ENCODE measurements around the gene PRKAB2.
A peak's percentile ranks its signal among the peaks of the same experiment; 100 is the strongest.
"Not testable (repeated sequence)": the region's sequence is repeated elsewhere in the genome, so short reads cannot be mapped to it uniquely, and the experiment has no call there.

Gene PRKAB2

GRCh38 chr1:147171399-147172167 lies 687 bp downstream of the PRKAB2 start:
- DNase-seq: peak; percentile 31

DNA sequence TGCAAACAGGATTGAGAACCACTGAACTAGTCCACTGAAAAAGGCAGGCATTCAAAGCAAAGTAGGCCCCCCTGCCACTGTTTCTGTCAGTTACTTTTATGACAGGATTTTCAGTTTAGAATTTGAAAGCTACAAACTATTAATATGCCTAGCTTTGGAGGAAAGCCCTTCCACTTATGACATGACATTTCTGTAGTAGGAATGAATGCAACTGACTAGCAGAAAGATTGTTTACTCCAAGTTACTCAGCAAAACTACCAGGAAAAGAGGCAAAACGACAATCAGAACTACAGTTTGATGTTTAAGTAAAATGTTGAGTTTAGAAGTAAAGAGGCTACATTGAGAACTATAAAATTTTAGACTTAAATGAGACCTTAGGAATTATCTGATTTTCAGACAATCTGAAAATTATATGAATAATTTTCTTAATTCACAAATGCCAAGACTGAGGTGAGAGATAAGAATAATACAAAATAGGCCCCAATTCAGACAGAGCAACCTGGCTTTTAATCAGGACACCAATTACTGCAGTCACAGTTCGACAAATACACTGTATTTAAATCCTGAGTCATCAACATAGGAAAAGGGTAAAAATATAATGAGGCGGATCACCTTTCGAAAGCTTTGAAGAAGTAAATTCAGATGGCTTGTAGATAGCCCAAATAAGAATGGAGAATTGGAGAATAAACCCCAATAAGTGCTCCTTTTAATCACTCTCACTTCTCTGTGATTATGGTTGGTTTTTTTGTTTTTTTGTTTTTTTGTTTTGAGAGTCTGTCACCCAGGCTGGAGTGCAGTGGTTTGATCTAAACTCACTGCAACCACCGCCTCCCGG lies 2.2 kb downstream of the PRKAB2 start:
- no peak for DNase-seq

DNA sequence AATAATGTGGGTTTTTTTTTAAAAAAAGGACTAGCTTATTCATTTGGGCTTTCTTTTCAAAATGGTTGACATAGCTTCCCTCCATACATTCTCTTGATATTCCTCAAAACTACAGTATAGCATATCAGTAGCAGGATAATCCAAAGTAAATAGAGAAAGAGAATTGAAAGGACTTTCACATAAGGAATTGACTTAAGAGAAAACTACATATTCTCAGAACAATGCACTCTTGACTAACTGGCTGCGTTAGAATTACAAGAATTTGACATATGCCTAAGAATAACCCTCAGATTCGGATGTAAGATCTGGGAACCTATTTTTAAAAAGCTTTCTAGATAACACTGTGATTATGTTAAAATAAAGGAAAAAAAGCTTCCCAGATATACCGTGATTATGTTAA lies 3.1 kb downstream of the PRKAB2 start:
- no peak for DNase-seq

DNA sequence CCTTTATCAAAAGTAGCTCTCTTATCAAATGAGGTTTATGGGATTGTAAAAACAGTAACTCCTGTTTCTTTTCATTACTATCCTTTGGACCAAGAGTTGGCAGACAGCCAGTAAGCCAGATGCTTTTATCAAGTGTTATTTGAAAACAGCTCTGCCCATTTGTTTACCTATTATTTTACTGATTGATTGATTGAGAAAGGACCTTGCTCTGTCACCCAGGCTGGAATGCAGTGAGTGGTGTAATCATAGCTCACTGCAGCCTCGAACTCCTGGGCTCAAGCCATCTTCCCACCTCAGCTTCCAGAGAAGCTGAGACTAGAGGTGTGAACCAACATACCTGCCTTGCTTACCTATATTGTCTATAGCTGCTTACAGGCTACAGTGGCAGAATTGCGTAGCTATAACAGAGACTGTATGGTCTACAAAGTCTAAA lies 3.6 kb downstream of the PRKAB2 start:
- no peak for DNase-seq

DNA sequence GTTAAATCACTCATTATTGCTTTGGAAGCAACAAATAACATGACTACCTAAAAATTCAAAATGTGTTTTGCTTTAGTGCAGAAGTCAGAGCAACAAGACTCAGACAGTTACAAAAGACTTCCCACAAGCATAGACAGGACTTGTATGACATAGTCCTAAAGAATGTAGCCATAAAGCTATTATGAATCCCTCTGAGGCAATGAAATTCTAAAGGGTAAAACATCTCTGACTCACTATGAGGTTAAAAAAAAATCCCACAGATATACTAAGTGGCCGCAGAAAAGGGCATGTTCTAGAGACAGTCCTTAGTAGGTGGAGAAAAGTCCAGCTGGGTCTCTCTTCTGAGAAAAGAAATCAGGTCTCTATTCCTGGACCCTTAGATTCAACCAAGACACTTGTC lies 4.9 kb downstream of the PRKAB2 start:
- DNase-seq: no peak

DNA sequence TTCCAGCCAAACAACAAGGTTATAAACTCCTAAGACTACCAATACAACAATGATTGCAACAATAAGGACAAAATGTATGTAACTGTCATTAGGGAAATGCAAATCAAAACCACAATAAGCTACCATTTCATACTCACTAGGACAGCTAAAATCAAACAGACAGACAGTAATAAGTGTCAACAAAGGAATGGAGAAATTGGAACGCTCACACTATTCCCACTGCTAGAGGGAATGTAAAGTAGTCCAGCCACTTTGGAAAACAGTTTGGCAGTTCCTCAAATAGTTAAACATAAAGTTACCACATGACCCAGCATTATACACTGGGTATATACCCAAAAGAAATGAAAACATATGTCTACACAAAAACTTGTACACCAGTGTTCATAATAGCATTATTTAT lies 9.3 kb downstream of the PRKAB2 start:
- no peak for DNase-seq

DNA sequence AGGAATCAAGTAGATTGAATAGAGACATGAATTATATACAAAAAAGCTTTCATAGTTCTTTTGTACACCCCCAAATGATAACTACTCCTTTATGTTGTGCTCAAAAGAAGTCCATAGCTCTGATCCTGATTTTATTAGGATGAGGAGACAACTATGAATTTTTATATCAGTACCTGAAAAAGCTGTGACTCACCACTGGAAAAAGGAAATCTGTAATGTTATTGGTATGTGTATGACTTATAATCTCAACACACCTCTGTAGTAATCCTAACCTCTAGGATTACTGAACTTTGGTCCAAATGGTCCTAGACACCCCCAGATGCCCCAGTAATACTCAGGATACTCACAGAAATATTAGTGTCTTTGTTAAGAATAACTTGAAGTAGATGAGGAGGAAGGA lies 10.2 kb downstream of the PRKAB2 start:
- DNase-seq: no peak

GRCh38 chr1:147157116-147157515 lies 15.2 kb downstream of the PRKAB2 start:
- not testable (repeated sequence) for DNase-seq

GRCh38 chr1:147156642-147157041 lies 15.6 kb downstream of the PRKAB2 start:
- no peak for DNase-seq

DNA sequence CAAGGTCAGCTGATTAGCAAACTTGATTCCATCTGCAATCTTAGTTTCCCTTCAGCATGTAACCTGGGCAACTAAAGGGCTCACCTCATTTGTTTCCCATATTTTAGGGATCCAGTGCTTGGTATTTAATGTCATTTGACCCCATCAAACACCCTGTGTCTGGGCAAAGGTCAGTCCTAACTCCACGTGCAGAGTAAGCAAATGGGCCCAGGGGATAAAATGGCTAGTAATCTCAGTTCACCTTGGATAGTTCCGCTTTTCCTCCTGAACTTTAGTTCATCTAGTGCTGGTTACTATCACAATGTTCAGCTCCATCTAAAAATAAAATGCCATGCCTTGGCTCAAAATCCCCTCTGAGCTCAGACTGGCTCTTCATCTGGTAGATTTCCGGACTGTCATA lies 19.5 kb downstream of the PRKAB2 start:
- DNase-seq: no peak

DNA sequence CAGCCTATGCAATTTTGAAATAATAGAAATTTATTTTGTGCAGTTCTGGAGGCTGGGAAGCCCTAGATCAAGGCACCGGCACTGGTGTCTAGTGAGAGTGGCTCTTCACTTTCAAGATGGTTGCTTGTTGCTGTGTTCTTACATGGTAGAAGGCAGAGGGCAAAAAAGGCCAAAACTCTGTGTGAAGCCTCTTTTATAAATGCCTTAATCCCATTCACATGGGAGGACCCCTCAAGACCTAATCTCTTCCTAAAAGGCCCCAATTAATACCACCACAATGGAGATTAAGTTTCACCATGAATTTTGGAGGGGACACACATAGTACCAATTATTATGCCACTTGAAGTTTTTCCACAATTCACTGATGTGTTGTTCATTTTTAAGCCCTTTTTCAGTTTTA lies 21.0 kb downstream of the PRKAB2 start:
- DNase-seq: no peak

DNA sequence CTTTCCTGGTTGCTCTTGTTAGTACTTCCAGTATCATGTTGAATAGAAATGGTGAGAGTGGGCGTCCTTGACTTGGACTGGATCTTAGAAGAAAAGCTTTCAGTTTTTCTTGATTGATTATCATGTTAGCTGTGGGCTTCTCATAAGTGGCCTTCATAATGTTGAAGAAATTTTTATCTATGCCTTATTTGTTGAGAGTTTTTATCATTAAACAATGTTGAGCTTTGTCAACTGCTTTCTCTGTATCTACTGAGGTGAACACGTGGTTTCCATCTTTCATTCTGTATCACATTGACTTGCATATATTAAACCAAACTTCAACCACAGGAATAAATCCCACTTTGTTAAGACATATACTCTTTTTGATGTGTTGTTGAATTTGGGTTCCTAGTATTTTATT lies 29.4 kb downstream of the PRKAB2 start:
- DNase-seq: no peak

- DNase-seq: not testable (repeated sequence)
These were observed 41.5 kb downstream of the PRKAB2 start for GRCh38 chr1:147130721-147131120.

DNA sequence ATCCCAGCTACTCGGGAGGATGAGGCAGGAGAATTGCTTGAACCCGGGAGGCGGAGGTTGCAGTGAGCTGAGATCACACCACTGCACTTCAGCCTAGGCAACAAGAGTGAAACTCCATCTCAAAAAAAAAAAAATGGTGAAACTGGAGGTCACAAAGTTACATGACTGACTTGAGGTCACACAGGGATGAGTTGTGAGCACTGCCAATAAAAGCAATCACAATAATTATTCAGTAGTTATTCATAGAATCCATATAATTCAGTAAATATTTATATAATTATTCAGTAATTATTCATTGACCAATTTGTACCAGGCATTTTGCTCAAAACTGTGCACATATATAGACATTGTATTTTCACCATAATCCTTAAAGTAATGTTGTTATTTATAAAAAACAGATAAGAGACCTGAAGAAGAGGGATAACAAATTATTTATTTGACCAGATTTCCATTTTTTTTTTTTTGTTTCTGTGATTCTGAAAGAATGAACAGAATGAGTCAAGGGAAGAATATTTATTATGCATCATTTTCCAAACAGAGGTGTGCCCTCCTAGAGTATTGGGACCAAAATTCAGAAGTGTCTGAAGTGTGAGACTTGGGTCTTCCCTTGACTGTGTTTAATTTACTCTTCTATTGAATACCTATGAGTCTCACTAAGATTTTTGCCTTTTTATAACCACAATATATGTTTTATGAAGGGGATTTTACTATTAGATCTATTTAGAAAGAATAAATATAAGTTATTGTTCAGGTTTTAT lies 43.0 kb downstream of the PRKAB2 start:
- no peak for DNase-seq

GRCh38 chr1:147124266-147124665 lies 48.0 kb downstream of the PRKAB2 start:
- DNase-seq: no peak

DNA sequence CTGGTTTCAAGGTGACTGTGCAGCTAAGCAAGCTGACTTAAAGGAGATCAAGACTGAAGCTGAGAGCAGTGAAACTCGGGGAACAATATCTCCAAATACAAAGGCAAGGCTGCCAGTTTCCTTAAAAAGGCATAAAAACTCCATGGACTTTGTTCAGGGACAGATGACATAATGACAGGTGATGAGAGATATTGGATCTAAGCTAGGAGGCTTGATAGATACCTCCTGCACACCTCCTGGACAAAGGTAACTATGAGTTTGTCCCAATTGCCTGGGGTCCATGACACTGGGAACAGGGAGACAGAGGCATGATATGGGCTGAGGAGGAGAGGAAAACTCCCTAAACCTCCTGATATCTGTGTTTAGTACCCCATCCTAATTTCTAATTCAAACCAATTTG lies 55.2 kb downstream of the PRKAB2 start:
- no peak for DNase-seq

GRCh38 chr1:147115496-147115895 lies 56.8 kb downstream of the PRKAB2 start:
- no peak for DNase-seq

DNA sequence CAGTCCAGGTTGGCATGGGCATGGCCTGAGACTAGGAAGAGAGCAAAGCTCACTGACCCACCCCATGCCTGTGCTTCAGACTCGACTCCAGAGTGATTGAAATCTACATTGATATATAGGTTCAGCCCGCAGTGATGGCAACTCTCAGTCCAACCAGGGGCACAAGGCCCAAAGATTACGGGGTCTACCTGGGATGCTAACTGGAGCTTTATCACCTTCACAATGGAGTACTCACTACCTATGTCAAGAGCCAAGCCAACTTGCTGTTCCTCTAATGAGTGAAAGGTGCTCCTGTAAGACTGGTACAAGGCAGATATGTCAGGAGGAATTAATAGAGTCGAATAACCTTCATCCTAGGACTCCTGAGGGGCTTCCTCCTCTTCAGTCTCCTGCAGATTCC lies 57.2 kb downstream of the PRKAB2 start:
- DNase-seq: not testable (repeated sequence)

DNA sequence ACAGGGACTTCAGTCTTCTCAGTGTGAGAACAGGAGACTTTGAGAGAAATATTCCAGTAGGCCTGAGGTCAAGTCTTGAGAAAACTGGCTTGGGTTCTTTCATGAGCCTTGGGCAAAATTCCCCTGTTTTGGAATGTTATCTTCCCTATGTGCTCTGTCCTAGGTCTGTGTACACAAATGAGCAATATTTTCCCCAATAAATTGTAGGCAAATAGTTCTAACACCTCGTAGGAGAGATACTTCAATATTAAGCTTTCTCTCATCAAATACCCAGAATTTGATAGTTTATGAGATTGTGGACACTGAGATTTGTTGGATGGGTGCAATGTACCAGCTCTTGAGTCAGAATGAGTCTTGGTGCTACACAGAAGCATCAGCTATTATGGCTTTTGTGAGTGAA lies 57.9 kb downstream of the PRKAB2 start:
- DNase-seq: not testable (repeated sequence)

DNA sequence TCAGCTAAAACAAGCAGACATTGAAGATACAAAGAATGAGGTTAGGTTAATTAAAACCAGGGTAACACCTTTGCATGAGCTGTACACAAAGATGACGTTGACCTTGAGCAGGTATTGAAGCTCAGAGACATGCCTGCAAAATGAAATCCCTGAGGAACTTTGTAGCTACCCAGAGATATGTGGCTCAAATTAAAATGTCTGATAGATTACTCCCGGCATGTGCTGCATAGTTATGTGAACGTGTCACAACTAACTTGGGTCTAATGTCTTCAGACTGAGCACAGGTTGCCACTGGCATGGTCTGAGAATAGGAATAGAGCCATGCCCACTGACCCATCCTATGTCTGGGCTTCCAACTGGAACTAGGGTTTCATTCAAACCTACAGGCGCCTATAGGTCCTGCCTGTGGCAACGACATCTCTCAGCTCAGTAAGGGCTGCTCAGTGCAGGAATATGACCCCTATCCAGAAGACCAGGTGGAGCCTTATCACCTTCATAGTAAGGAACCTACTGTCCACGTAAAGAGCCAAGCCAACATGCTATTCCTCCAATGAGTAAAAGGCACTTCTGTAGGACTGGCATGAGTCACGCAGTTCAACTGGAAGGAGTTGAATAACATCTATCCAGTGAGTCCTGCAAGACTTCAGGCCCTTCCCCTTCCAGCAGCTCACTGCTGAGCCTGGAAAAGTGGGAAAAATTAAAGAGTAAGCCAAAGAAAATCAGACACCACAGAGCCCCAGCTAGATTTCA lies 60.7 kb downstream of the PRKAB2 start:
- no peak for DNase-seq

DNA sequence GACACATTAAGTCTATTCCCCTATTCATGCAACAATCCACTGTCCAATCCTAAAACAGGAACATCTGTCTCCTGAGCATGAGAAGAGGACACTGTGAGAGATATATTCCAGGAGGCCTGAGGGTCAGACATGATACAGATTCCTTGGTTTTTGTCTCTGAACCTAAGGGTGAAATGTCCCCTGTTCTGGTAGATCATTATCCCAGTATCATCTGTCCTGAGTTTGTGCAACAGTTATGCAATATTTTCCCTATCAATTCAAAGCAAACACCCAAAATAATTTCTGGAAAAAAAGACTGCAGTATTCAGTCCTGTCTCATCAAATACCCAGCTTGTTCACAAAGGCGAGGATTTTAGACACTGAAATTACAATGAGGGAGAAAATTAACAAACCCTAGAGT lies 61.4 kb downstream of the PRKAB2 start:
- DNase-seq: no peak

GRCh38 chr1:147110434-147110833 lies 61.8 kb downstream of the PRKAB2 start:
- DNase-seq: no peak

GRCh38 chr1:147109762-147110161 lies 62.5 kb downstream of the PRKAB2 start:
- no peak for DNase-seq
